ENCODE measurements around the gene LHCGR.
"Not testable (repeated sequence)": the region's sequence is repeated elsewhere in the genome, so short reads cannot be mapped to it uniquely, and the experiment has no call there.

Gene LHCGR

GRCh38 chr2:48755473-48755872 is at the start of gene LHCGR:
Gene LHCGR, minus strand, starts transcription at chr2:48755724. Its CDS starts 53 bp downstream, at chr2:48755671.
- DNase-seq = no peak

DNA sequence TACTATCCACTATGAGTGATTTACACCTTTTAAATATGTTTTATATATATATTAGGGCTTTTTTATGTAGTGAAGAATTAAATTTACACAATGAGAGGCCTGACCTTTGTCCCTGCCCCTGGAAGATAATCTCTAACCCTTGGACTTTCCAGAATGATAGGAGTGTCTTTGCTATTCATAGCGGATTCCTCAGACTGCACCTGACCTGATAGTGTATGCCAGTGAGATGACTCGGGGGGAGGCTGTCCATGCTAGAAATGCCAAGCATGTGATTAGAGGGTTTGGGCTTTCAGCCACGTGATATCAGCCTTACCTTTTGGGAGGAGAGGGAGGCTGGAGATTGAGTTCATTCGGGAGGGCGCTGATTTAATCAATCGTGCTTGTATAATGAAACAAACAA is 44.1 kb upstream of the LHCGR start:
- DNase-seq = no peak

DNA sequence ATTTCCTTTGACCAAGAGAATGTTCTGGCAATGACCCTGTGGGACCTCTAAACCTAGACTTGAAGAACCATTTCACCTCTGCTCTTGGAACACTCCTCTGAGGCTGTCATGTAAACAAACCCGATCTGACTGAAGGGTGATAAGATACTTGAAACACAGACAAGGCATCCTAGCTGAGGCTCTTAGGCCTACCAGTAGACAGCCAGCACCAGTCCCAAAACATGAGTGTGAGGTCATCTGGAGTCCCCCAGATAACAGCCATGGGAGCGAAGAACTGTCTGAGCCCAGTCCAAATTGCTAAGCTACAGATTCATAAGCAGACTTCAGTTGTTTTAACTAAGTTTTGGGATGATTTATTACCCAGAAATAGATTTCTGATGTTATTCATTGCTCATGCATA is 39.5 kb upstream of the LHCGR start:
- no peak for DNase-seq

GRCh38 chr2:48793671-48794070 is 38.1 kb upstream of the LHCGR start:
- DNase-seq = no peak

- DNase-seq = no peak
Observed at GRCh38 chr2:48792030-48792429, 36.5 kb upstream of the LHCGR start.

DNA sequence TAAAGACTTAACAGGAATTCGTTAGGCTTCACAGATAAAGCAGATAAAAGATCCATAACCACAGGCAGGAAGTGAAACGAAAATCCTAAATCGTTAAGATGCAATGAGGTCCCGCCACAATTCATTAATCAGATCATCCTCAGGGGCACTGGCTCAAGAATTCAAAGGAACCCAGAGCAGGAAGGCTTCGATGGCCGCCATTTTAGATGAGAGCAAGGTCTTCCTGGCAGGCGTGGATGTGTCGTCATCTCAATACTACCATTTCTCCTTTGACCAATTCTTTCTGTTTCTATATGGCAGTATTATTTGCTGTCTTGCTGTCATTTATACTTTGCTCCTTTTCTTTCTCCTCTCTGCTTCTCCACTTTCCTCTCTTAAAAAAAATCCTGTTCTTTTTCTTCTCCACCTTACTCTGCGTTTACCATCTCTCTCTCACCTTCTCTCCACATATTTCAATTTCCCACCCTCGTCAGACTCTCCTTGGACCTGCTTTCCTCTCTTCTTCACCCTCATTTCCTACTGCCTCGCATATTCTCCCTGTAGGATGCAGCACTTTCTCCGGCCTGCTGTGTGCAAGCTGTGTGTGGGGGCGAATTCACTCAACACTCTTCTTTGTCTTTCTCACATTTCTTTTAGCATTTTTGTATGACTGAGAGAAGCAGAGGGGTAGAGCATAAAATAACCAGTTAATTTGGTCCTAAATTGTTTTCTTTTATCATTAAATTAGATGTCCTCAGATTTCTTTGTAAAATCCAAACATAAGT is 35.1 kb upstream of the LHCGR start:
- DNase-seq = no peak

DNA sequence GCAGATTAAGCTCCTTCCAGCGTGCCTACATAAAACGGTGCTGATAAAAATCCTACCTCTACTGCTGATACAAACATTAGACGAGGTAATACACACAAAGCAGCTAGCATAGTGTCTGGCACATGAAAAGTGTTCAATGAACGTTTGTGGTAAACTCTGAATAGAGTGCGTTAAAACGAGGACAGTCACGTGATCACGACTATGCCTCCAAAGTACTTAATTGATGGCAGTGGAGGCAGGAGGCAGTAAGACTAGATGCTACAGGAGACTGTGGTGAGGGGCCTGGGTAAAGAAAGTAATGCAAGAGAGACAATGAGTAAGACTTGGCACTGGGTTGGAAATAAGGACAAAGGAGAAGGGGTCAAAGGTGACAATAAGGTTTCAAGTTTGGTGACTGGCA is 32.1 kb upstream of the LHCGR start:
- DNase-seq = no peak

DNA sequence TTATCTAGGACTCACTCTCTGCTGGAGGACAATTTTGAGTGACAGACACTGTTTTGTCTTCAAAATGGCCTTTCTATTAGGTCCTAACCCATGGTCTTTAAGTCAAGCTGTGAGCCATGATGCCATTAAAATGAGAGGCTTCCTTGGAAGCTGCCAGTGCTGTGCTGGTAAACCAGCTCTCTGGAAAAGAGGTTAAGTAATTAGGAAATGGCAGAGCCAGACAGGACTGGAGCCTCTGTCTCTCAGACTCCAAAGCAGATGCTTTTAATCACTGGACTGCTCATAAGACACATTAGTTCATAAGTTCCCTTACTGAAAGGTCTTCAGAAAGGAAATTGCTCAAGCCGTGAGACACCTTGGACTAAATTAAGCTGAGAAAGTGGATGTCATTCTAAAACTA is 25.8 kb upstream of the LHCGR start:
- no peak for DNase-seq

GRCh38 chr2:48779019-48779716 is 23.6 kb upstream of the LHCGR start:
- no peak for DNase-seq

DNA sequence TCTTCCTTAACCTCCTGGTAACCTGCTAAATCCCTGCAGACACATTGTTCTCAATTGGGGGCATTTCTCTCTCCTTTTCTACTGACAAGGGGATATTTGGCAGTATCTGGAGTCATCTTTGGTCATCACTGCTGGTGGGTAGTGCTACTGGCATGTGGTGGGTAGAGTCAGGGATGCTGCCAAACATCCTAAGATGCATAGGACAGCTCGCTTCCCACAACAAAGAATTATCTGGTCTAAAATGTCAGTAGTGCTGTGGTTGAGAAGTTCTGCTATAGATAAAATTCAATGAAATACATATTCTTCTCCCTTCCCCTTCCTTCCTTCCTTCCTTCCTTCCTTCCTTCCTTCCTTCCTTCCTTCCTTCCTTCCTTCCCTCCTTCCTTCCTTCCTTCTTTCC is 18.7 kb upstream of the LHCGR start:
- no peak for DNase-seq

DNA sequence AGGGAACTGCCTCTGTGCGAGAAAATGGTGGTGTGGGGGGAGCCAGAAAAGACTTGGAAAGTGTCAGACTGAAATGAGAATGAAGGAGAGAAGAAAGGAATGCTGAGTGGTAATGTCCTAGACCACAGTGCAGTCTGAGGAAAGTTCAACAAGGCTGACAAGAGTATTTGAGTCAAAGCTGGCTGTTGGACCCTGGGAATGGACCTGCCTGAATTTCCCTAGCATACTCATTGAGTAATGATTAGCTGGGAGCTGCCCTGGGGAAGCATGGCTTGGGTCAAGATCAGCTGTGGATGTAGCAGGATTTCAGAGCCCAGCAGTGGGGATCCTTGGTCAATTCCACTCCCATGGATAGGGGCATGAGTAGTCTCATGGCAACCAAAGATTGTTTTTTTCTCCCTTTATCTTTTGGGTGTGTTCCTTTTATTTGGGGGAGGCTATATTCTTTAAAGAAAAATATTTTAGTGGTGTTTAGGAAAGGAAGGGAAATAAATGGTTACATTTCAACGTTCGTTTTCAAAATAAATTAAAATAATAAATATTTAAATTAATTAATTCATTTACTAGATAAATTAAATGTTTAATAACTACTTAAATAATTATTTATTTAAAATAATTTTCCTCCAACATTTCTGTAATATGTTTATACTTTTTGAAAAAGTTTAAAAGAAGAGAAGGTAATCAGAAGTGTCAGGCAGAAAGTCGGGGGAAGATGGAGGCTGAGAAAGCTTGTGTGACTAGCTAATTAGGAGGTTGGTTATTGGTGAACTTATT is 15.9 kb upstream of the LHCGR start:
- no peak for DNase-seq

- no peak for DNase-seq
Observed at GRCh38 chr2:48770181-48770580, 14.7 kb upstream of the LHCGR start.

DNA sequence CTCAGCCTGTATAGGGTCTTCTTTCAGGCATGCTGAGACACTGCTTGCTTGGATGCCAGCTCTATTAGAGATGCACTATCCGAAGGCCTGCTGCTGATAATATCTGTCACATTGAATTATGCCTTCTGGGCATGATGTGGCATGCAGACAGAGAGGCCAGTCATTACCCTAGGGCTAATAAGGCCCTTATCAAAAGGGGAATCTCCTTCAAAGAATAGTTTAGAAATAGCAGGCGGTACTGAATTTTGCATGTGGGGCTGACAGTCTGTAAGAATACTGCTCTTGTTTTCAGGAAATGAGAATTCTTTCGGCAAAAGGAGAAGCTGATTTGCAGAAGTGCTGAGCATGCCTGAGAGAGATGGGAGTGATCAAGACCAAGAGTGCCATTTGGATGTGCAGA is 13.1 kb upstream of the LHCGR start:
- no peak for DNase-seq

- no peak for DNase-seq
Observed at GRCh38 chr2:48767330-48767729, 11.8 kb upstream of the LHCGR start.

GRCh38 chr2:48760826-48761225 is 5.3 kb upstream of the LHCGR start:
- no peak for DNase-seq

DNA sequence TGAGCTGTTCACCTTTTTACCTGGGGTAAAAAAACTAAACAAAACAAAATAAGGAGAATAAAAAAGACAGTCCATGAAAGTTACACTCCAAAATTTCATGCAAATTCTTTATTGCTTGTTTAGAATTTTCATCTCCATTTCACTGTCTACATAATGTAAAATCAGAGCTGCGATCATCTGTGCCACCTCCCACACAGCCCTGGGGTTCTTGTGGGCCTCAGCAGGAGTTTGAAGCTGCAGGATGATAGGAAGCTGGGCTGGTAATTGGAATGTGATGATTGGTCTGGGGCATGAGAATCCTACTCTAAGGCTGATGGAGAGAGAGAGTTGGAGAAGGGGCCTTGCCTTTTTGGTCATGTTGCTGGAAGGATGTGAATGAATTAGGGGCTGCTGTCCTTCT is 4.2 kb upstream of the LHCGR start:
- no peak for DNase-seq

GRCh38 chr2:48756289-48756688 is 765 bp upstream of the LHCGR start:
- DNase-seq = no peak

DNA sequence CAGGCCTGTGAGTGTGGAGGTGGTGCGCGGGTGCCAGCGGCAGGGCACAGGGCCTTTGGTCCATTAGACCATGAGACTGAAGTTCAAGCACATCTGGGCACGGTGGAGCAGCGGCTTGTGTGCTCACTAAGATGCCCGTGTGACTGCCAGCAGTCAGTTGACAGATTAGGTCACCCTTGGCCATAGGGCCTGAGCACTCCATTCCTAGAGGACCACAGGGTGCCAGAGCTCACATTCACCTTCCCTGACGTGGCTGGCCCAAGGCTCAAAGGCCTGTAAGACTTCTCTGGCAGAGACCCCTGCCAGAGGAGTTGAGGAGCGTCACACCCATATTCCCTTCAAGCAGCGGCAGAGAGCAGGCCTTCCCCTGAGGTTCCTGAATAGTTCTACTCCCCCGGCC is 650 bp downstream of the LHCGR start:
- no peak for DNase-seq

GRCh38 chr2:48753228-48753627 is 2.3 kb downstream of the LHCGR start:
- DNase-seq = no peak

- DNase-seq = no peak
Observed at GRCh38 chr2:48750128-48750739, 5.3 kb downstream of the LHCGR start.

- DNase-seq = no peak
Observed at GRCh38 chr2:48749291-48750127, 6.0 kb downstream of the LHCGR start.

DNA sequence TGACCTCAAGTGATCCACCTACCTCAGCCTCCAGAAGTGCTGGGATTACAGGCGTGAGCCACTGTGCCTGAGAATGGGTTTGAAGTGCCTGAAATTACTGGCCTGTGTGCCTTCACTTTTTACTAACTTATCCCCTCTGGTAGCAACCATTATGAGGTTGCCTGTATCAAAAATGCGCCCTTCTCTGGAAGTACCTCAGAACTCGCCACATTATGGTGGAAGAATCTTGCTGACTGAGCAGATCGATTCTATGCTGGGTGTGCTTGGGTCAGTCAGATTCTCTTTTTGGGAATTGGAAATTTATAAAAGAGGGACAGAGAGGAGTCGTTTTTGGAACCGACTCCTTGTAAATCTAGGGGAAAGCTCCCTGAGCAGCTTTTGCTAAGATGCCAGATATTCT is 8.2 kb downstream of the LHCGR start:
- no peak for DNase-seq

DNA sequence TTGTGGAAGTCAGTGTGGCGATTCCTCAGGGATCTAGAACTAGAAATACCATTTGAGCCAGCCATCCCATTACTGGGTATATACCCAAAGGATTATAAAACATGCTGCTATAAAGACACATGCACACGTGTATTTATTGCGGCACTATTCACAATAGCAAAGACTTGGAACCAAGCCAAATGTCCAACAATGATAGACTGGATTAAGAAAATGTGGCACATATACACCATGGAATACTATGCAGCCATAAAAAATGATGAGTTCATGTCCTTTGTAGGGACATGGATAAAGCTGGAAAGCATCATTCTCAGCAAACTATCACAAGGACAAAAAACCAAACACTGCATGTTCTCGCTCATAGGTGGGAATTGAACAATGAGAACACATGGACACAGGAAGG is 16.3 kb downstream of the LHCGR start:
- not testable (repeated sequence) for DNase-seq
